GM19467 (cell line): Measurements from ENCODE around the gene MRPS25.

Experiments
- ATAC-seq: cut with Tn5 transposase; IDR thresholded peaks from one replicate; pipeline ENCODE4 v1.9.1; 2021; ENCODE audit warnings: mild to moderate bottlenecking, moderate library complexity; ENCODE audit not compliant: unreplicated experiment

The MRPS25 gene

DNA sequence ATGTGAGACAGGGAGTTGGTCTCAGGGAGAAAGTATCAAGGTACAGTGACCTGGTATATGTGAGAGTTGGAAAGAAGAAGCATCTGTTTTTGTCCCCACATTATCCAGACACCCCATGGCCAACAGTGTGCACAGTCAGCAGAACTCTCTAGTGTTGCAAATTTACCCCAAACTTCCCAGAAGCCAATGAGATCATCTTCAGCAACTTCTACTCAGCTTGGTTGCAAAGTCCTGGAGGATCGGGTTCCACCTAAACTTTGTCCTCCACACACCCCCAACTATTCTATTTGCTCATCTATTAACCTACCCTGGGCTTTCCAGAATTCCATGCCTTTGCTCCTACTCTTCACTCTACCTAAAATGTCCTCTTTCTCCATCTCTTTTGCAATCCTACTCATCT, 18.1 kb upstream of the MRPS25 start:
- no peak for ATAC-seq

DNA sequence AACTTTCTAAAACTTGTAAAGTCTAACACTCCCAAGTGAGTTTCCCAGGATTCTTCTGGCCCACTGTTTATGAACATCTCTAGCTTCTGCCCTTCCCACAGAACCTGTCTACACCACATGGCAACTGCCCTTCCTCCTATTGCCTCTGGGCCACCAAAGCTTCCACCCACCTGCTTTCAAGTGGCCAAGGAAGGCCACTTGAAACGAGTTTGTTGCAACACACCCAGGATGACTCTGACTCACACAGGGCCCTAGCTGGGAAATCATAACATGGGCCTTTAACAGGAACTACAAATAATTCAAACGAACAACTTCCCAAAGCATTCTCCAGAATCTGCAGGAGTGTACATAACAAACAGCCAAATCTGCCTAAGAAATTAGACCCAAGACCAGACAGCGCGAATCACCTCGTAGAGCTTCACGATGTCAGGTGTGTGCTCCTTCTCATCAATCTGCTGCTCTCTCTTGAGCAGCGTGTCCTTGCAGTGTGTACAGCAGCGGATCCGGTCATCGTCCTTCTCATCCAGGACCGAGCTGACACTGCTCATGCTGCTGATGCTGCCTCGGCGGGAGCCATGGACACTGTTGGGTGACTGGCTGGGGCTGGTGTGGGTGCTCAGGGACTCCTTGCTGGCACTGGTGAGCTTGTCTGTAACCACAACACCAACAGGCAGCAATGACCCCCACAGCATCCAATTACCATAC, 17.0 kb upstream of the MRPS25 start:
- no peak for ATAC-seq

- no peak for ATAC-seq
Measured at GRCh38 chr3:15079091-15079490, 14.0 kb upstream of the MRPS25 start.

DNA sequence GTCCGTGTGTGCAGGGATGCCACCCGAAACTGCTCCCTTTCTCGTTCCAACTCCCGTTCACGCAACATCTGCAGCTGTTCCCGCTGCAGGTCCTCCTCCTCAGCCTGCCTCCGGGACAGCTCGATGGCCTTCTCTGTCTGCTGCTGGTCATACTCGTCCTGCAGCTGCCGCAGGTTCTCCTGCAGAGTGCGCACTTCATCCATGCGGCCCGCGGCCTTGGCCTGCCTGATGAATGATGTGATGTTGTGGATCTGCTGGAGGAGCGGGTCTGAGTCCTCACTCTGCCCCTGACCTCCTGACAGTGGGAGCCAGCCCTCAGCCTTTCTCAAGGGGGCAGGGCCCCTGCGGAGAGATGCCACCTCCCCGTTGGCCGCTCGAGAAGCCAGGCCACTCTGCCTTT, 9.4 kb upstream of the MRPS25 start:
- no peak for ATAC-seq

DNA sequence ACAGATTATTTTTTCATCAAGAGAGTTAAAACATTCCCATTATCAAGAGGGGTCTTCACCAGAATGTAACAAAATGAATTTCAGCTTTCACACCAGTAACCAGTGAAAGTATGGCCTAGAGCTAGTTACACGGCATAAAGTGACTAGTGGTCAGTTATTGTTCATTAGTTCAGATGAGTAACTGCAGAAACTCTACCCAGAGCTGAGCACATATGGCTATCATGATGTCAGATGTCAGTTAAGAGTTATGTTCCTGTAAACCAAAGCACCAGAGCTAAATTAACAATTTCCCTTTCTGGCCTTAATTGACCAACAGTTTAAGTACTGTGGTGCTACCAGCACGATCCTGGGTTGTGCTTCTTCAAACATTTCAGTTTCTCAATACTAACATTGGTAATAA, 6.6 kb upstream of the MRPS25 start:
- no peak for ATAC-seq

DNA sequence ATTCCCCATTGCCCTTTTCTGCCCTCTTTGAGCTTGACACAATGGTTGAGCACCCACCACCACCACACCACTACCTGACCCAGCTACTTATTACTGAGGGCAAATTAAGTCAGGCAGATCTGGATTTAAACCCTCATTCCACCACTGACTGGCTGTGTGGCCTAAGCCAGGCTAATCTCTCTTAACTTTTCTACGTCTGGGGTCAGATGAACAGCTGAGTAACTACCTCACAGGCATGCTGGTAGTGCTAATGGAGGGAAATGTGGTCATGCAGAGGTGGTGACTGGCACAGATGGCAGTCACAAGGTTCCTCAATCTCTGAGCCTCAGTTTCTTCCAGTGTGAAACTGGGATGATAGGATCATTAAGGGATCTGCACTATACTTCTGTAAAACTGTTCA, 4.3 kb upstream of the MRPS25 start:
- no peak for ATAC-seq

DNA sequence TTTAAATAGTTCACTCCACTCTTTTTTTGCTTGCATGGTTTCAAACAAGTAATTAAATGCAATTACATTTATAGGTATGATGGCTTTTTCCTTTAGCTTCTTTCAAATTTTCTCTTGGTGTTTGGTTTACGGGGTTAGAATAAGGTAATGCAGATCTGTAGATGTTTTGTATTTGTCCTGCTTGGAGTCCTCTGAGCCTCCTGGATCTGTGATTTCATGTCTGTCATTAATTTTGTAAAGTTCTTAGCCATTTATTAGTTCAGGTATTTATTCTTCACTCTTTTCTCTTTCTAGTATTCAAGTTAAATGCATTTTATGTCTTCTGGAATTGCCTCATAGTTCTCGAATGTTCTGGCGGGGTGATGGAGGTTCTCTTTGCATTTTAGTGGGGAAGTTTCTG, 1.4 kb upstream of the MRPS25 start:
- ATAC-seq: no peak

- no peak for ATAC-seq
Measured at GRCh38 chr3:15065550-15066007, 464 bp upstream of the MRPS25 start.

- peak; percentile 9 for ATAC-seq
Measured at GRCh38 chr3:15064299-15064834, 748 bp downstream of the MRPS25 start.

- no peak for ATAC-seq
Measured at GRCh38 chr3:15063656-15064286, 1.3 kb downstream of the MRPS25 start.

GRCh38 chr3:15063238-15063637, 1.9 kb downstream of the MRPS25 start:
- no peak for ATAC-seq

DNA sequence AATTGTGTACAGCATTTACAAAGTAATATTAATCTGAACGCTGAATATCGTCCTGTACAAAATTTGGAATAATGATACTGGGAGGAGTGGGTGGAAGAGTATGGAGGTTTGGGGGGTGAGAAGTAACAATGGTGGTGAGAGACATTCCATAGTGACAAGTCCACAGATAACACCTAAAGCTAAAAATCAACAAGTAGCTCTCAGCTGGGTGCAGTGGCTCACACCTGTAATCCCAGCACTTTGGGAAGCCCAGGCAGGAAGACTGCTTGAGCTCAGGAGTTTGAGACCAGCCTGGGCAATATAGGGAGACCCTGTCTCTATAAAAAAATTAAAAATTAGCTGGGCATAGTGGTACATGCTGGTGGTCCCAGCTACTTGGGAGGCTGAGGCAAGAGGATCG, 5.1 kb downstream of the MRPS25 start:
- ATAC-seq: no peak

DNA sequence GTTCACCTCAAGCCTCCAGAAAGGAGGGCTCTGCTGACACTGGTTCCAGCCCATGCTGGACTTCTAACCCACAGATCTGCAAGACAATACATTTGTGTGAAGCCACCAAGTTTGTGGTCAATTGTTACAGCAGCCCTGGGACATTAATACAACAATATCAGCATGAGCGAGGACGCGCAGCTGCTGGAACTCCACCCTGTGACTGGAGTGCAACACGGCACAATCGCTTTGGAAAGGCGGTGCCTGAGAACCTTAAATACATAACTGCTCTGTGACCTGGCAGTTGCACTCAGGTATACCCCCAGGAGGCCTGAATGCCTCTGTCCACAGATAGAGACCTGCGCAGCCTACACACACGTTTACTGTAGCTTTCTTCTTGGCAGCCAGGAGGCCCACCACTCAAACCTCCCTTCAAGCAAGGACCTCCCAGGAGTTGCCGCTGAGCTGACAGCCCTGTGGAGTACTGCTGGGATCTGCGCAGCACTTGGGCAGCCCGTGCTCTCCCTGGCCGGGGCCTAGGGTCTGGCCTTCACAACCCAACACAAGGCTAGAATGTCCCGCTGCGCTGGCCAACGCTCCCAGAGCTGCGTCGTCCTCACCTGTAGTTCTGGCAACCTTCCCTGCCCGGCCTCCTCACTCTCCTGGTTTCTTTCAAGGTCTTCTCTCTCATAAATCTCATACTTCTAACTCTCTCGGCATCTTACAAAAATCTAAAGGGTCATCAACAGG, 8.3 kb downstream of the MRPS25 start:
- ATAC-seq: no peak

- ATAC-seq: peak; percentile 40
Measured at GRCh38 chr3:15055019-15055557, 10.0 kb downstream of the MRPS25 start.

DNA sequence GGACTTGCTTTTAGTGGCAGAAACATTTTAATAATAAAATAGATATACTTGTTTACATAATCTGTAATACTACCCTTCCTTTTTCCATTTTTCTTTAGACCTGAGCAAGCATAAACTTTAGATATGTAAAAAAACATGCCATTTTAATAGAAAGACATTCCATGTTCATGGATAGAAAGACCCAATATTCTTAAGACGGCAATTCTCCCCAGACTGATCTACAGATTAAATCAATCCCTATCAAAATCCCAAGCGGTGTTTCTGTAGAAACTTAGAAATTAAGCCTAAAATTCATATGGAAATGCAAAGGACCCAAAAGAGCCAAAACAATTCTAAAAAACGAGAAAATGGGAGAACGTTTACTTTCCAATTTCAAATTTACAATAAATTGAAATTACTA, 11.6 kb downstream of the MRPS25 start:
- no peak for ATAC-seq

DNA sequence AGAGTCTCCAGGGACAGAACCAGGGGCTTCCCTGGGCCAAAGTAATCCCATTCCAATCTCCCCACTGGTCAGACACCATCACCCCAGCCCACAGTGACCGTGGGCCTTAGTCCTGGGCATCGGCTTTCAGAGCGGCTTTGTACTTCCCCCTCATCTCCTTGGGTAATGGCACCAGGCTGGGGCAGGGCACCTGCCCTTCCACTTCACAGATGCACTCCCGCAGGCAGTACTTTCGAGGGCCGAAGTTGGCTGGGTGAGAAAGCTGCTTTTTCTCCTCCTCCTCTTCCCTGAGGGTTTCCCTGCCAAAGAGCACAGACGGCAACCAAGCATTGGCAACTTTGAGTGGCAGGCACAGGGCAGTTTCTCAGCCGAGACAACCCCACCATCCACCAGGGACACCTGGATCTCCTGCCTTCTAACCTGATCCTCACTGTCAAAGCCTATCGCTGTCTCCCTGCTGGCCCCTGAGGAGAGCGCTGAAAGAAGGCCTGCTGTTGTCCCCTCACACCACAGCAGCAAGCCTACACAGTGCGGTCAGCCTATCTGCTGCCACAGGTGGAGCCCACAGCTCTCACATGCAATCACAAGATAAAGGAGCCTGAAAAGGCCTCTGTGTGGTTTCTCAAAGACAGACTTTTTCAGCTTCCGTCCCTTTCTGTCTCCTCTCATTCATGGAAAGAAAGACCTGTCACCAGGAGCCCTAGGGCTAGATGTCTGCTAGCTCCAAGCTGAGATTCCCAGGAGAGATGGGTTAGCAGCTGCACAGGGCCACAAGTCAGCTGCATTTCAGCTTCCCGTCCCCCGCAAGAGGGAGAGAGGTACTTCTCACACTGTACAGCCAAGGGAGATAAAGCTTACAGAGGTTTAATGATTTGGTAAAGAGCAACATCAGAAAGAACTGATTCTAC, 12.5 kb downstream of the MRPS25 start:
- no peak for ATAC-seq

DNA sequence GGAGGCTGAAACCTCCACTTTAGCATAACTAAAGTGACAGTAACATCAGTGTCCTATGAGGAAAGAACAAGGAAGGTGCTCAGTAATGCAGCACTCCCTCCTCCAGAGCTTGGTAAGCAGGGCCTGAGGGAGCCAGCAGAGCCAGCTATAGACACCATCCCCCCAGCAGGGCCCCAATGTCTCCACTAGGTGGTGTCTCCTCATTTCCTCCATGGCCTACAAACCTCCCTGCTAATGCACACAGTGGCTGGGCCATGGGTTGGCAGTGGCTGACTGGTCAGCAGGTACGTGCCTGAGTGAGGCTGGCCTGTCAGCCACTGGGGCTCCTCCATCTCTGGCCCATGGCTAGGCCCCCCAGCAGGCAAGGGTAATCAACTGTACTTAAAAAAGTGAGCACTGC, 13.6 kb downstream of the MRPS25 start:
- peak; percentile 41 for ATAC-seq

- peak; percentile 72 for ATAC-seq
Measured at GRCh38 chr3:15050405-15051092, 14.6 kb downstream of the MRPS25 start.

GRCh38 chr3:15049584-15049983, 15.5 kb downstream of the MRPS25 start:
- no peak for ATAC-seq

GRCh38 chr3:15045667-15046066, 19.4 kb downstream of the MRPS25 start:
- no peak for ATAC-seq
